LNCAP (cell line): Measurements from ENCODE around the gene MYL7.

ENCODE experiments used
- CTCF ChIP-seq: fragments of 450-650 bp; IDR thresholded peaks from 2 replicates; pipeline ENCODE4 v1.5.1; 2017; ENCODE audit warnings: mild to moderate bottlenecking

Gene MYL7

GRCh38 chr7:44147026-44147991 is 6.2 kb upstream of the MYL7 start:
- TF ChIP-seq CTCF, result no peak

GRCh38 chr7:44145969-44146911 is 5.1 kb upstream of the MYL7 start:
- TF ChIP-seq CTCF, result no peak

GRCh38 chr7:44145479-44145968 is 4.4 kb upstream of the MYL7 start:
- TF ChIP-seq CTCF, result no peak

GRCh38 chr7:44144968-44145478 is 3.9 kb upstream of the MYL7 start:
- no peak for TF ChIP-seq CTCF

GRCh38 chr7:44144426-44144967 is 3.4 kb upstream of the MYL7 start:
- TF ChIP-seq CTCF, result no peak

- no peak for TF ChIP-seq CTCF
These were observed 2.6 kb upstream of the MYL7 start for GRCh38 chr7:44143646-44144250.
